Activated CD4-positive, alpha-beta memory T cell treated with anti-CD3 and anti-CD28 coated beads, Interleukin-2, amount 10 ng/mL, durations not matched to agents 7 days and 5 days (primary cell): ENCODE data around the gene CPLANE2. TPM values are rescaled to one million over a fixed set of nuclear protein-coding genes. Genes with fewer than 3 reads are reported as not detected.
A peak's percentile ranks its signal among the peaks of the same experiment; 100 is the strongest.

Experiments used
- CTCF ChIA-PET: fragments of 350-600 bp; sonication (Branson Sonifier 250); formaldehyde crosslinking; loops from one replicate; lab custom pipeline; 2021; ENCODE audit warnings: antibody characterized with exemption, inconsistent platforms; lab: Charles Lee
- POLR2A ChIA-PET: fragments of 350-600 bp; sonication (Branson Sonifier 250); formaldehyde crosslinking; loops from one replicate; lab custom pipeline; 2021; ENCODE audit warnings: antibody characterized with exemption; lab: Charles Lee
- DNase-seq: peaks from one replicate; pipeline ENCODE4 v3.0.0-alpha.2; 2020
- H3K27ac Mint-ChIP-seq: one replicate; pipeline ENCODE4 v1.8.0; 2021; ENCODE audit warnings: mild to moderate bottlenecking, mixed read lengths
- H3K27me3 Mint-ChIP-seq: one replicate; pipeline ENCODE4 v1.8.0; 2021; ENCODE audit warnings: mixed read lengths
- H3K36me3 Mint-ChIP-seq: one replicate; pipeline ENCODE4 v1.8.0; 2021; ENCODE audit warnings: low read depth, mixed read lengths
- H3K4me1 Mint-ChIP-seq: one replicate; pipeline ENCODE4 v1.8.0; 2021; ENCODE audit warnings: mixed read lengths
- H3K4me3 Mint-ChIP-seq: one replicate; pipeline ENCODE4 v1.8.0; 2021; ENCODE audit warnings: mild to moderate bottlenecking, mixed read lengths
- H3K9me3 Mint-ChIP-seq: one replicate; pipeline ENCODE4 v1.8.0; 2021; ENCODE audit warnings: mixed read lengths
- total RNA-seq, 2 experiments: library from RNA; stranded (reverse); gene quantifications; one replicate each; pipeline ENCODE4 v1.2.3, GENCODE V29; 2021

CPLANE2 gene
- total RNA-seq, 2 experiments from 2014 or later = 7.9 to 8.7 TPM

GRCh38 chr1:16187748-16188401 is 49.1 kb downstream of the CPLANE2 start:
- H3K9me3 Mint-ChIP-seq = no peaks in the 10 kb centered on the region
- no peaks in the 10 kb centered on the region for H3K36me3 Mint-ChIP-seq
- CTCF ChIA-PET = interaction anchor here (0.6 to 10.4 kb wide), 11 partner anchors 15 to 175 kb away, joined by 3 to 207 read pairs (median 4); partner anchors contain the start of gene FAM131C
- POLR2A ChIA-PET = interaction anchor here (1.0 to 3.3 kb wide), 2 partner anchors 29 to 108 kb away, joined by 3 to 14 read pairs; no protein-coding TSS in a partner anchor
- peak; percentile 78 for DNase-seq
- H3K4me1 Mint-ChIP-seq = peaks cover 5% of the 10 kb centered on the region
- no peak overlapping the region for H3K4me3 Mint-ChIP-seq
- peaks cover 14% of the 10 kb centered on the region for H3K27me3 Mint-ChIP-seq
- H3K27ac Mint-ChIP-seq = no peak overlapping the region

GRCh38 chr1:16186655-16187235 is 50.2 kb downstream of the CPLANE2 start:
- ChIA-PET POLR2A (interaction anchor here (1.0 to 3.3 kb wide), 3 partner anchors 24 to 107 kb away, joined by 3 to 14 read pairs (median 3); no protein-coding TSS in a partner anchor), CTCF (interaction anchor here (0.7 to 10.4 kb wide), 9 partner anchors 18 to 123 kb away, joined by 3 to 207 read pairs (median 3); partner anchors contain the start of gene FAM131C)
- Mint-ChIP-seq H3K36me3 (no peaks in the 10 kb centered on the region), H3K4me1 (peaks cover 5% of the 10 kb centered on the region), H3K9me3 (no peaks in the 10 kb centered on the region), H3K27me3 (peaks cover 14% of the 10 kb centered on the region), H3K4me3 (no peak overlapping the region), H3K27ac (no peak overlapping the region)
- no peak for DNase-seq

- Mint-ChIP-seq H3K36me3 (no peaks in the 10 kb centered on the region), H3K4me1 (peaks cover 5% of the 10 kb centered on the region), H3K4me3 (no peak overlapping the region), H3K27ac (no peak overlapping the region), H3K27me3 (peaks cover 7% of the 10 kb centered on the region), H3K9me3 (no peaks in the 10 kb centered on the region)
- DNase-seq = no peak
- POLR2A ChIA-PET = no interaction called here
- CTCF ChIA-PET = interaction anchor here (0.7 to 10.4 kb wide), 4 partner anchors 33 to 130 kb away, joined by 3 to 207 read pairs (median 3); no protein-coding TSS in a partner anchor
These were observed 52.3 kb downstream of the CPLANE2 start for GRCh38 chr1:16184557-16185303.

- no peak for DNase-seq
- Mint-ChIP-seq H3K27ac (no peak overlapping the region), H3K4me3 (no peak overlapping the region), H3K9me3 (no peaks in the 10 kb centered on the region), H3K36me3 (no peaks in the 10 kb centered on the region), H3K4me1 (peaks cover 5% of the 10 kb centered on the region), H3K27me3 (peaks cover 4% of the 10 kb centered on the region)
- POLR2A ChIA-PET = no interaction called here
- CTCF ChIA-PET = interaction anchor here (10.4 kb wide), 1 partner anchor 102 kb away, joined by 207 read pairs; no protein-coding TSS in a partner anchor
These were observed 53.0 kb downstream of the CPLANE2 start for GRCh38 chr1:16183765-16184556.

GRCh38 chr1:16183179-16183578 is 53.8 kb downstream of the CPLANE2 start:
- H3K9me3 Mint-ChIP-seq = no peaks in the 10 kb centered on the region
- POLR2A ChIA-PET = no interaction called here
- CTCF ChIA-PET = interaction anchor here (10.4 kb wide), 1 partner anchor 102 kb away, joined by 207 read pairs; no protein-coding TSS in a partner anchor
- H3K4me1 Mint-ChIP-seq = peaks cover 5% of the 10 kb centered on the region
- H3K27me3 Mint-ChIP-seq = no peaks in the 10 kb centered on the region
- DNase-seq = no peak
- no peak overlapping the region for H3K4me3 Mint-ChIP-seq
- H3K27ac Mint-ChIP-seq = no peak overlapping the region
- no peaks in the 10 kb centered on the region for H3K36me3 Mint-ChIP-seq

- H3K27ac Mint-ChIP-seq = no peak overlapping the region
- no peaks in the 10 kb centered on the region for H3K36me3 Mint-ChIP-seq
- ChIA-PET POLR2A (no interaction called here), CTCF (interaction anchor here (1.2 to 10.4 kb wide), 2 partner anchors 101 to 103 kb away, joined by 4 to 207 read pairs; no protein-coding TSS in a partner anchor)
- no peaks in the 10 kb centered on the region for H3K4me1 Mint-ChIP-seq
- no peak for DNase-seq
- peaks cover 2% of the 10 kb centered on the region for H3K27me3 Mint-ChIP-seq
- no peak overlapping the region for H3K4me3 Mint-ChIP-seq
- no peaks in the 10 kb centered on the region for H3K9me3 Mint-ChIP-seq
These were observed 54.9 kb downstream of the CPLANE2 start for GRCh38 chr1:16181887-16182719.

Other genes starting within 250 kb of the CPLANE2 start
- gene SRARP, start 232.9 kb downstream of the CPLANE2 start, total RNA-seq = not detected
- not detected for gene HSPB7, start 219.1 kb downstream of the CPLANE2 start, total RNA-seq
- gene CLCNKA, start 215.1 kb downstream of the CPLANE2 start, total RNA-seq = under 1 TPM; 0.13 to 0.20 TPM
- not detected for gene CLCNKB, start 193.4 kb downstream of the CPLANE2 start, total RNA-seq
- 1 to 10 TPM; 5.1 to 5.6 TPM for gene FAM131C, start 163.5 kb downstream of the CPLANE2 start, total RNA-seq
- not detected for gene EPHA2, start 81.1 kb downstream of the CPLANE2 start, total RNA-seq
- gene ARHGEF19, start 24.5 kb downstream of the CPLANE2 start, total RNA-seq = 1 to 10 TPM; 6.9 to 7.6 TPM
- gene FBXO42, start 115.3 kb upstream of the CPLANE2 start, total RNA-seq = 10 to 100 TPM; 19.9 to 20.7 TPM
- 100 to 1,000 TPM; 156 to 157 TPM for gene SZRD1, start 130.1 kb upstream of the CPLANE2 start, total RNA-seq
- gene SPATA21, start 200.2 kb upstream of the CPLANE2 start, total RNA-seq = under 1 TPM in 1 of 2 experiments, not detected in 1; 0.05 TPM
- gene NECAP2, start 203.5 kb upstream of the CPLANE2 start, total RNA-seq = 100 to 1,000 TPM; 123 to 132 TPM